Activated CD4-positive, alpha-beta T cell treated with anti-CD3 and anti-CD28 coated beads for 36 hours (primary cell): Measurements from ENCODE around the gene DIP2C. TPM values are rescaled to one million over a fixed set of nuclear protein-coding genes. Genes with fewer than 3 reads are reported as not detected.

Experiments used
- ATAC-seq: fragments of 200-7000 bp; cut with Tn5 transposase; one replicate; pipeline ENCODE4 v1.10.0; 2021; ENCODE audit warnings: mild to moderate bottlenecking, moderate library complexity
- CTCF ChIA-PET: fragments of 350-600 bp; sonication (Branson Sonifier 250); formaldehyde crosslinking; loops from one replicate; lab custom pipeline; 2021; ENCODE audit warnings: antibody characterized with exemption; lab: Charles Lee
- POLR2A ChIA-PET: fragments of 350-600 bp; sonication (Branson Sonifier 250); formaldehyde crosslinking; loops from one replicate; lab custom pipeline; 2021; ENCODE audit warnings: antibody characterized with exemption, inconsistent platforms; lab: Charles Lee
- DNase-seq: peaks from one replicate; pipeline ENCODE4 v3.0.0-alpha.2; 2020
- H3K27ac Mint-ChIP-seq: one replicate; pipeline ENCODE4 v1.8.0; 2021; ENCODE audit warnings: mixed read lengths
- H3K27me3 Mint-ChIP-seq: one replicate; pipeline ENCODE4 v1.8.0; 2021; ENCODE audit warnings: mixed read lengths
- H3K36me3 Mint-ChIP-seq: one replicate; pipeline ENCODE4 v1.8.0; 2021; ENCODE audit warnings: low read depth, mixed read lengths
- H3K4me1 Mint-ChIP-seq: one replicate; pipeline ENCODE4 v1.8.0; 2021; ENCODE audit warnings: mixed read lengths
- H3K4me3 Mint-ChIP-seq: one replicate; pipeline ENCODE4 v1.8.0; 2021; ENCODE audit warnings: mild to moderate bottlenecking, moderate library complexity, mixed read lengths
- H3K9me3 Mint-ChIP-seq: one replicate; pipeline ENCODE4 v1.8.0; 2021; ENCODE audit warnings: low read depth, mixed read lengths
- intact Hi-C, 2 experiments: fragments of 100-400 bp; cut with DNase I in 1 of 2; cut with micrococcal nuclease in 1 of 2; formaldehyde crosslinking; loops; one replicate each; pipeline versions ENCODE4 v1.14.2 to v1.15.1; 2022 to 2024; cut with DNase I, micrococcal nuclease
- total RNA-seq, 2 experiments: library from RNA; stranded (reverse); gene quantifications; one replicate each; pipeline ENCODE4 v1.2.3, GENCODE V29; 2021

The DIP2C gene
- total RNA-seq, 2 experiments from 2014 or later: 0.76 to 0.94 TPM

GRCh38 chr10:531541-531940 lies 157.9 kb downstream of the DIP2C start:
- intact Hi-C loops: no loop called here
- Mint-ChIP-seq H3K36me3 (no peaks in the 10 kb centered on the region), H3K9me3 (no peaks in the 10 kb centered on the region), H3K27ac (no peak overlapping the region), H3K4me1 (no peaks in the 10 kb centered on the region), H3K27me3 (peaks cover 4% of the 10 kb centered on the region), H3K4me3 (no peak overlapping the region)
- ChIA-PET POLR2A (no interaction called here), CTCF (interaction anchor here (0.6 kb wide), 1 partner anchor 39 kb away, joined by 3 read pairs; no protein-coding TSS in a partner anchor)
- DNase-seq (no peak), ATAC-seq (no peak)

DNA sequence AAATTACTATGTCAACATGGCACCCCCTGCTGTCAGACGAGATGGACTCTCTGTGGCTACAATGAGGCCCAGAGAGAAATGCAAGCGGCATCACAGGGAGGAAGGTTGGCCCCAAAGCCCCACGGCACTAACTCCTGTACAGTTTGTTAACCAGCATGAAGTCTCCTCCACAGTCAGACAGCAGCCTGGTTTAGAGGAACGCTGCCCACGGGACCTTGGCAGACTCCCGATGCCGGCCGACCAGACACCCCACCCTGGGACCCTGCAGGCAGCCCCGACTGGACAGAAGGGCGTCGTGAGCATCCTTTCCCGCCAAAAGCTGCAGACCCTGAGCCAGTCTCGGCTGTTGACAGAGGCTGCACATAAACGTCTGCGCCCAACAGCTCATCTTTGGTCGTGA lies 158.8 kb downstream of the DIP2C start:
- no peak for DNase-seq

DNA sequence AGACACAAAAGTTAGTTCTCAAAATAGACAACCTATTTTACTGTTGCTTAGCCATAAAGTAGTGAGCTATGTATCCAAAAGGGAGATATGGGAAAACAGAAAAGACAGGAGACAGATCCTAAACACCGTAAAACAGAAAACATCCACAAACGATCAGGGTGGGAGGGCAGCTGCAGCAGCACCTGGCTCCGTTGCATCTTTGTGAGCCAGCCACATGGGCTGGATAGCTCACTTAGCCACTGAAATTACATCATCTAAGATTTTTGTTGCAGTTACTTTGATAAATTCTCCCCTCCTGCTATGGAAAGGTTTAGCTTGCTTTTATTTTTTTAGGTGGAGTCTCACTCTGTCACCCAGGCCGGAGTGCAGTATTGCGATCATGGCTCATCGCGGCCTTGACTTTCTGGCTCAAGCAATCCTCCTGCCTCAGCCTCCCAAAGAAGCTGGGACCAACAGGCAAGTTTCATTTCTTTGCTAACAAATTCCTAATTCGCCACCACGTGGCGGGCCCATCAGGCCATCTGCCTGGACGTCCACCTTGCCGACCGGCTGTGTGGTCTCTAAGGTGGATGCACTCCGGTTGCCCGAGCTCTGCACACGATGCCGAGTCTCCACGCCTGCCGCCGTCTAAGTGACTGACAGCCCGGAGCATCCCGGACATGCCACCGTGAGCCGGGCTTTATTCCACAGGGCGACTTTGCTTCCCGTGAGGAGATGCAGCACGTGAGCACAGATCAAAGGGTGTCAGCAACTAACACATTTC lies 159.8 kb downstream of the DIP2C start:
- peaks cover 3% of the 10 kb centered on the region for H3K27me3 Mint-ChIP-seq
- DNase-seq (no peak), ATAC-seq (no peak)
- no peak overlapping the region for H3K4me3 Mint-ChIP-seq
- no peaks in the 10 kb centered on the region for H3K36me3 Mint-ChIP-seq
- H3K9me3 Mint-ChIP-seq: no peaks in the 10 kb centered on the region
- POLR2A ChIA-PET: no interaction called here
- no peak overlapping the region for H3K27ac Mint-ChIP-seq
- intact Hi-C loops: loop anchor here in 1 of 2 experiments (5.0 kb wide), 1 partner anchor 48 kb away; no protein-coding TSS in a partner anchor
- H3K4me1 Mint-ChIP-seq: no peaks in the 10 kb centered on the region
- CTCF ChIA-PET: interaction anchor here (0.6 to 1.4 kb wide), 3 partner anchors 13 to 365 kb away, joined by 3 read pairs; no protein-coding TSS in a partner anchor

More for the DNA sequence above, 158.8 kb downstream of the DIP2C start:
- Mint-ChIP-seq H3K4me3 (no peak overlapping the region), H3K9me3 (no peaks in the 10 kb centered on the region), H3K27ac (no peak overlapping the region), H3K36me3 (no peaks in the 10 kb centered on the region), H3K27me3 (peaks cover 2% of the 10 kb centered on the region), H3K4me1 (no peaks in the 10 kb centered on the region)
- no peak for ATAC-seq
- intact Hi-C loops: no loop called here
- ChIA-PET POLR2A (no interaction called here), CTCF (interaction anchor here (0.6 kb wide), 1 partner anchor 40 kb away, joined by 3 read pairs; no protein-coding TSS in a partner anchor)

DNA sequence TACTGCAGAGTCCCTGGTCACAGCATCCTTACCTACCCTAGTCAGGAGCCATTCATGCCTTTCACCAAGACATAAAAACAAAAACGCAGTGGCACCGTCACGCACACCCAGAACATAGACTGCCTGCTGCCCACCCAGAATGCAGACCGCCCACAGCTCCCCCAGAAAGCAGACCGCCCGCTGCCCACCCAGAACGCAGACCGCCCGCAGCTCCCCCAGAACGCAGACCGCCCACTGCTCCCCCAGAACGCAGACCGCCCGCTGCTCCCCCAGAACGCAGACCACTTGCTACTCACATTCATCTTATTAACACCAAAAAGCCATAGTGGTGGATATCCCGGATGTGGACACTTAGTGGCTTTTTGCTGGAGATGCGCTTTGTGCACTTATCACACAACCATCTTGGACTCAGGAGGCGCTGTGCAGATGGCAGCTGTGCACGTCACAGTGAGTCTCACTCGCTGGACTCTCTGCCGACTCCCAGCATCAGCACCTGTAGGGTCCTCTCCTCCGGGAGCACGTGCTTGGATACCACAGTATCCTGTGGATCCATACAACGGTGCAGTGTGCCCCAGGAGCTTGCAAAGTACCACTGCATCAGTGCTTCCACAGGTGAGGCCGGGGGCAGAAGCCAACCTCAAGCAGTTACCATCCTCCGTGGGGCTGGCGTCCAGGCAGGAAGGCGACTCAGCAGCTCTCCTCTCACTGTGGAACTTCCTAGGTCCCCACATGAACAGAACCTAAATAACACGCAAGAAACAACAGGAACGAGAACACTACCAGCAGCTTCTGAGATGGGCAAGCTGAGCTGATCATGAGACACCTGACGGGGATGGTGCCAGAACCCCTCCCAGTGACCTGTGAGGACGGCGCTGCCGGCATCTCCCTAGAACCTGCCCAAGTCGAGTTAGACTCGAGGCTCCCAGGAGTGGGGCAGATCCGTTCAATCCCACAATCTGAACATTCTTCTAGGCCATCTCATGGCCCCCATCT lies 161.0 kb downstream of the DIP2C start:
- H3K27ac Mint-ChIP-seq: no peak overlapping the region
- CTCF ChIA-PET: interaction anchor here (0.6 to 1.4 kb wide), 2 partner anchors 16 to 91 kb away, joined by 3 to 4 read pairs; no protein-coding TSS in a partner anchor
- H3K27me3 Mint-ChIP-seq: peaks cover 3% of the 10 kb centered on the region
- DNase-seq (no peak), ATAC-seq (no peak)
- H3K4me3 Mint-ChIP-seq: no peak overlapping the region
- POLR2A ChIA-PET: no interaction called here
- intact Hi-C loops: loop anchor here in 1 of 2 experiments (5.0 kb wide), 1 partner anchor 49 kb away; no protein-coding TSS in a partner anchor
- no peaks in the 10 kb centered on the region for H3K36me3 Mint-ChIP-seq
- no peaks in the 10 kb centered on the region for H3K4me1 Mint-ChIP-seq
- no peaks in the 10 kb centered on the region for H3K9me3 Mint-ChIP-seq

- no peak for ATAC-seq
- DNase-seq: no peak
- POLR2A ChIA-PET: no interaction called here
- Mint-ChIP-seq H3K4me1 (no peaks in the 10 kb centered on the region), H3K36me3 (no peaks in the 10 kb centered on the region), H3K27ac (no peak overlapping the region), H3K4me3 (no peak overlapping the region), H3K27me3 (peaks cover 8% of the 10 kb centered on the region), H3K9me3 (no peaks in the 10 kb centered on the region)
- CTCF ChIA-PET: no interaction called here
- intact Hi-C loops: loop anchor here in 1 of 2 experiments (5.0 kb wide), 1 partner anchor 50 kb away; no protein-coding TSS in a partner anchor
Measured at GRCh38 chr10:527416-527815, 162.1 kb downstream of the DIP2C start.

GRCh38 chr10:526651-527312 lies 162.7 kb downstream of the DIP2C start:
- Mint-ChIP-seq H3K27me3 (peaks cover 8% of the 10 kb centered on the region), H3K9me3 (no peaks in the 10 kb centered on the region), H3K27ac (no peak overlapping the region), H3K36me3 (no peaks in the 10 kb centered on the region), H3K4me3 (no peak overlapping the region), H3K4me1 (no peaks in the 10 kb centered on the region)
- ATAC-seq: no peak
- no peak for DNase-seq
- ChIA-PET POLR2A (no interaction called here), CTCF (no interaction called here)
- intact Hi-C loops: loop anchor here in 1 of 2 experiments (5.0 kb wide), 1 partner anchor 51 kb away; no protein-coding TSS in a partner anchor

GRCh38 chr10:525565-526315 lies 163.7 kb downstream of the DIP2C start:
- intact Hi-C loops: loop anchor here in 1 of 2 experiments (5.0 kb wide), 1 partner anchor 52 kb away; no protein-coding TSS in a partner anchor
- ChIA-PET CTCF (interaction anchor here (0.7 to 0.9 kb wide), 3 partner anchors 13 to 127 kb away, joined by 3 read pairs; no protein-coding TSS in a partner anchor), POLR2A (no interaction called here)
- Mint-ChIP-seq H3K27ac (no peak overlapping the region), H3K36me3 (no peaks in the 10 kb centered on the region), H3K4me1 (no peaks in the 10 kb centered on the region), H3K9me3 (no peaks in the 10 kb centered on the region), H3K27me3 (peaks cover 7% of the 10 kb centered on the region), H3K4me3 (no peak overlapping the region)
- DNase-seq (no peak), ATAC-seq (no peak)

GRCh38 chr10:523925-524324 lies 165.5 kb downstream of the DIP2C start:
- no peaks in the 10 kb centered on the region for H3K9me3 Mint-ChIP-seq
- CTCF ChIA-PET: no interaction called here
- no peaks in the 10 kb centered on the region for H3K36me3 Mint-ChIP-seq
- no peaks in the 10 kb centered on the region for H3K4me1 Mint-ChIP-seq
- H3K27ac Mint-ChIP-seq: no peak overlapping the region
- ATAC-seq (no peak), DNase-seq (no peak)
- H3K27me3 Mint-ChIP-seq: peaks cover 7% of the 10 kb centered on the region
- POLR2A ChIA-PET: no interaction called here
- intact Hi-C loops: no loop called here
- no peak overlapping the region for H3K4me3 Mint-ChIP-seq

DNA sequence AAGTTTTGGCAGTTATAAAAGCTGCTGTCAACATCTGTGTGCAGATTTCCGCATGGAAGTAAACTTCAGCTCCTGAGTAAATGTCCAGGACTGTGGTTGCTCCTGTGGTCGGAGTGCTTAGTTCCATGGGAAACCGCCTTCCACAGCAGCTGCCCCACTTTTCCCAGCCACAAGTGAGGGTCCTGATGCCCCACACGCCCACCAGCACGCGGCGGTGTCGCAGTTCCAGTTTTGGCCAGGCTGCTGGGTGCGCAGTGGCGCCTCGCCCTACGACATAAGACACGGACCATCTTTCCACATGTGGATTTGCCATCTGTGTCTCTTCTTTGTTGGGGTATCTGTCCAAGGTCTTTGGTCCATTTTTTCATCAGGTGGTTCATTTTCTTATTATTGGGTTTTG lies 167.1 kb downstream of the DIP2C start:
- H3K27ac Mint-ChIP-seq: no peak overlapping the region
- ChIA-PET POLR2A (no interaction called here), CTCF (no interaction called here)
- intact Hi-C loops: no loop called here
- no peak for DNase-seq
- H3K4me1 Mint-ChIP-seq: no peaks in the 10 kb centered on the region
- ATAC-seq: no peak
- H3K4me3 Mint-ChIP-seq: no peak overlapping the region
- H3K27me3 Mint-ChIP-seq: peaks cover 7% of the 10 kb centered on the region
- no peaks in the 10 kb centered on the region for H3K9me3 Mint-ChIP-seq
- no peaks in the 10 kb centered on the region for H3K36me3 Mint-ChIP-seq
